G401 (cell line): ENCODE results near the gene C5orf46. TPM values are rescaled to one million over a fixed set of nuclear protein-coding genes. Genes with fewer than 3 reads are reported as not detected.
"Not testable (repeated sequence)": the region's sequence is repeated elsewhere in the genome, so short reads cannot be mapped to it uniquely, and the experiment has no call there.

Source experiments
- DNase-seq: peaks from one replicate; pipeline ENCODE4 v3.0.0-alpha.2; 2015; ENCODE audit warnings: low spot score
- in situ Hi-C: cut with HindIII; loops from 2 replicates; pipeline ENCODE4 v1.10.0; 2016; ENCODE audit warnings: low sequenced_read_pairs, mixed read lengths
- total RNA-seq: library from RNA; depleted of rRNA; stranded (reverse); fragments of >200 nt; shearing (Covaris generic); gene quantifications from 2 replicates; pipeline ENCODE4 v1.2.3, GENCODE V29; 2014; rRNA removed

Gene C5orf46
- total RNA-seq: not detected in 2 replicates

- peak; percentile 76 for DNase-seq
- in situ Hi-C loops: no loop called here
These were observed at the start of gene C5orf46 for GRCh38 chr5:147906326-147907095. TSS of gene C5orf46 (minus strand) at chr5:147906538. CDS start at chr5:147906501, 37 bp downstream.

GRCh38 chr5:147954971-147955370, 48.6 kb upstream of the C5orf46 start:
- DNase-seq: no peak
- in situ Hi-C loops: no loop called here

GRCh38 chr5:147949711-147950573, 43.6 kb upstream of the C5orf46 start:
- in situ Hi-C loops: no loop called here
- DNase-seq: peak; percentile 48

GRCh38 chr5:147946658-147947274, 40.4 kb upstream of the C5orf46 start:
- DNase-seq, in situ Hi-C loops: not testable (repeated sequence)

GRCh38 chr5:147939431-147940114, 33.2 kb upstream of the C5orf46 start:
- in situ Hi-C loops: no loop called here
- DNase-seq: no peak

GRCh38 chr5:147935032-147935431, 28.7 kb upstream of the C5orf46 start:
- in situ Hi-C loops: no loop called here
- peak; percentile 83 for DNase-seq

GRCh38 chr5:147930769-147931168, 24.4 kb upstream of the C5orf46 start:
- in situ Hi-C loops: no loop called here
- no peak for DNase-seq

- no peak for DNase-seq
- in situ Hi-C loops: no loop called here
These were observed 21.6 kb upstream of the C5orf46 start for GRCh38 chr5:147927901-147928300.

- no peak for DNase-seq
- in situ Hi-C loops: no loop called here
These were observed 18.7 kb upstream of the C5orf46 start for GRCh38 chr5:147925020-147925419.

GRCh38 chr5:147921136-147921535, 14.8 kb upstream of the C5orf46 start:
- no peak for DNase-seq
- in situ Hi-C loops: no loop called here

- no peak for DNase-seq
- in situ Hi-C loops: no loop called here
These were observed 14.2 kb upstream of the C5orf46 start for GRCh38 chr5:147920420-147921030.

GRCh38 chr5:147918899-147919298, 12.6 kb upstream of the C5orf46 start:
- in situ Hi-C loops: no loop called here
- DNase-seq: no peak

GRCh38 chr5:147918101-147918685, 11.9 kb upstream of the C5orf46 start:
- no peak for DNase-seq
- in situ Hi-C loops: no loop called here

- no peak for DNase-seq
- in situ Hi-C loops: no loop called here
These were observed 7.4 kb upstream of the C5orf46 start for GRCh38 chr5:147913786-147914185.

GRCh38 chr5:147912011-147912410, 5.7 kb upstream of the C5orf46 start:
- in situ Hi-C loops: no loop called here
- no peak for DNase-seq

- in situ Hi-C loops: no loop called here
- peak; percentile 98 for DNase-seq
These were observed 5.1 kb upstream of the C5orf46 start for GRCh38 chr5:147911427-147911826.

GRCh38 chr5:147904110-147904509, 2.2 kb downstream of the C5orf46 start:
- DNase-seq: peak; percentile 62
- in situ Hi-C loops: no loop called here

- no peak for DNase-seq
- in situ Hi-C loops: no loop called here
These were observed 3.7 kb downstream of the C5orf46 start for GRCh38 chr5:147902609-147903115.
